Measurements from ENCODE around the gene IMMP2L.
A peak's percentile ranks its signal among the peaks of the same experiment; 100 is the strongest.
"Not testable (repeated sequence)": the region's sequence is repeated elsewhere in the genome, so short reads cannot be mapped to it uniquely, and the experiment has no call there.

The IMMP2L gene

GRCh38 chr7:110718503-110719205 is 843.6 kb downstream of the IMMP2L start:
- ATAC-seq (no peak), DNase-seq (no peak)

GRCh38 chr7:110704225-110704624 is 858.1 kb downstream of the IMMP2L start:
- DNase-seq (no peak), ATAC-seq (no peak)

GRCh38 chr7:110698576-110698975 is 863.7 kb downstream of the IMMP2L start:
- ATAC-seq (no peak), DNase-seq (no peak)

- DNase-seq (no peak), ATAC-seq (no peak)
Measured at GRCh38 chr7:110693344-110693743, 868.9 kb downstream of the IMMP2L start.

- DNase-seq (no peak), ATAC-seq (no peak)
Measured at GRCh38 chr7:110688908-110689307, 873.4 kb downstream of the IMMP2L start.

GRCh38 chr7:110685899-110686298 is 876.4 kb downstream of the IMMP2L start:
- DNase-seq (no peak), ATAC-seq (no peak)

- no peak for ATAC-seq
- no peak for DNase-seq
Measured at GRCh38 chr7:110681941-110682340, 880.4 kb downstream of the IMMP2L start.

GRCh38 chr7:110677405-110677804 is 884.9 kb downstream of the IMMP2L start:
- ATAC-seq (no peak), DNase-seq (no peak)

GRCh38 chr7:110676785-110677184 is 885.5 kb downstream of the IMMP2L start:
- ATAC-seq (no peak), DNase-seq (no peak)

- no peak for ATAC-seq
- DNase-seq: no peak
Measured at GRCh38 chr7:110675383-110676103, 886.7 kb downstream of the IMMP2L start.

GRCh38 chr7:110673148-110673547 is 889.1 kb downstream of the IMMP2L start:
- DNase-seq (no peak), ATAC-seq (no peak)

- ATAC-seq: peak; percentile 23
- DNase-seq: no peak
Measured at GRCh38 chr7:110669410-110669809, 892.9 kb downstream of the IMMP2L start.

GRCh38 chr7:110664803-110665202 is 897.5 kb downstream of the IMMP2L start:
- ATAC-seq (no peak), DNase-seq (no peak)

GRCh38 chr7:110660637-110661036 is 901.7 kb downstream of the IMMP2L start:
- ATAC-seq, DNase-seq: not testable (repeated sequence)

- ATAC-seq: no peak
- DNase-seq: no peak
Measured at GRCh38 chr7:110650328-110650727, 912.0 kb downstream of the IMMP2L start.

GRCh38 chr7:110647266-110647665 is 915.0 kb downstream of the IMMP2L start:
- ATAC-seq: no peak
- no peak for DNase-seq

- DNase-seq (no peak), ATAC-seq (no peak)
Measured at GRCh38 chr7:110646804-110647203, 915.5 kb downstream of the IMMP2L start.

GRCh38 chr7:110645616-110646015 is 916.7 kb downstream of the IMMP2L start:
- ATAC-seq (no peak), DNase-seq (no peak)

GRCh38 chr7:110645060-110645459 is 917.2 kb downstream of the IMMP2L start:
- ATAC-seq: no peak
- DNase-seq: no peak

- no peak for ATAC-seq
- DNase-seq: no peak
Measured at GRCh38 chr7:110637252-110637651, 925.0 kb downstream of the IMMP2L start.

- DNase-seq (no peak), ATAC-seq (no peak)
Measured at GRCh38 chr7:110633313-110633712, 929.0 kb downstream of the IMMP2L start.

- no peak for DNase-seq
Measured at GRCh38 chr7:110626414-110626813, 935.9 kb downstream of the IMMP2L start.

GRCh38 chr7:110625294-110625693 is 937.0 kb downstream of the IMMP2L start:
- ATAC-seq: no peak
- DNase-seq: no peak

More at GRCh38 chr7:110626414-110626813, 935.9 kb downstream of the IMMP2L start:
- no peak for ATAC-seq

- ATAC-seq (no peak), DNase-seq (no peak)
Measured at GRCh38 chr7:110623436-110623835, 938.9 kb downstream of the IMMP2L start.
